GM12878 (cell line): ENCODE results near the gene LMCD1. TPM values are rescaled to one million over a fixed set of nuclear protein-coding genes. Genes with fewer than 3 reads are reported as not detected.

Source experiments
- ATAC-seq: fragments of 200-7000 bp; cut with Tn5 transposase; 3 replicates; pipeline ENCODE4 v1.9.1; 2020; ENCODE audit warnings: mild to moderate bottlenecking, moderate library complexity
- BruUV-seq: library from RNA; stranded (reverse); fragments of 400-500 nt; replicated peaks from 2 replicates; lab custom pipeline; 2021; lab: Mats Ljungman, UMichigan
- CTCF ChIA-PET: fragments of 300-600 bp; sonication (Branson Sonifier 250); formaldehyde crosslinking; extraction: SDS; loops from one replicate; lab custom pipeline; 2021; ENCODE audit warnings: inconsistent platforms; lab: Yijun Ruan, JAX
- POLR2A ChIA-PET: fragments of 350-600 bp; formaldehyde crosslinking; extraction: SDS; loops from one replicate; lab custom pipeline; 2021; ENCODE audit warnings: inconsistent platforms; lab: Charles Lee
- RAD21 ChIA-PET: fragments of 300-600 bp; sonication (Branson Sonifier 250); formaldehyde crosslinking; loops from one replicate; lab custom pipeline; 2023; ENCODE audit warnings: antibody characterized with exemption; ENCODE audit not compliant: unreplicated experiment; lab: Charles Lee
- SMC1A ChIA-PET: fragments of 300-600 bp; sonication (Branson Sonifier 250); formaldehyde crosslinking; loops from one replicate; lab custom pipeline; 2023; ENCODE audit not compliant: unreplicated experiment, uncharacterized antibody; lab: Charles Lee
- DNase-seq: peaks from one replicate; pipeline ENCODE4 v3.0.0-alpha.2; 2011; ENCODE audit warnings: low read depth, low spot score
- FAIRE-seq: peaks from 3 replicates; lab custom pipeline; 2011; peaks lifted over from hg19 to GRCh38; lab: Jason Lieb, UNC
- H2AFZ ChIP-seq: 2 replicates; pipeline ENCODE4 v1.6.0; 2011; ENCODE audit warnings: low read depth, low read length, control low read depth; ENCODE audit not compliant: control insufficient read depth
- H3K27ac ChIP-seq: 2 replicates; pipeline ENCODE4 v1.5.1; 2011; ENCODE audit warnings: control low read depth; ENCODE audit not compliant: control insufficient read depth, insufficient read depth
- H3K27me3 ChIP-seq, 2 experiments: replicated peaks in 1 of 2; 2 replicates each; pipeline versions ENCODE4 v1.6.0 to v1.6.1; 2011; ENCODE audit warnings: low read length in 1 of 2; ENCODE audit not compliant: control insufficient read depth in 2 of 2, insufficient read depth in 2 of 2
- H3K36me3 ChIP-seq, 2 experiments: 2 replicates each; pipeline ENCODE4 v1.5.1; 2011; ENCODE audit warnings: low read length in 1 of 2; ENCODE audit not compliant: control insufficient read depth in 2 of 2, insufficient read depth in 2 of 2
- H3K4me1 ChIP-seq: 2 replicates; pipeline ENCODE4 v1.6.1; 2011; ENCODE audit warnings: mild to moderate bottlenecking, low read length, moderate library complexity, mixed read lengths; ENCODE audit not compliant: control insufficient read depth, insufficient read depth
- H3K4me2 ChIP-seq: 2 replicates; pipeline ENCODE4 v1.6.0; 2011; ENCODE audit warnings: control low read depth; ENCODE audit not compliant: control insufficient read depth, insufficient read depth
- H3K4me3 ChIP-seq: fragments of 200-600 bp; sonication (generic); 2 replicates; pipeline ENCODE4 v1.5.1; 2016
- H3K79me2 ChIP-seq: 2 replicates; pipeline ENCODE4 v1.6.0; 2011; ENCODE audit warnings: low read length; ENCODE audit not compliant: control insufficient read depth, insufficient read depth
- H3K9ac ChIP-seq: 2 replicates; pipeline ENCODE4 v1.8.0; 2011; ENCODE audit warnings: low read length, control low read depth, mixed read lengths; ENCODE audit not compliant: control insufficient read depth, insufficient read depth
- H3K9me3 ChIP-seq: replicated peaks from 3 replicates; pipeline ENCODE4 v1.5.1; 2011; ENCODE audit warnings: mild to moderate bottlenecking, low read length; ENCODE audit not compliant: control insufficient read depth, insufficient read depth
- H4K20me1 ChIP-seq: 2 replicates; pipeline ENCODE4 v1.6.0; 2011; ENCODE audit not compliant: control insufficient read depth, insufficient read depth
- ATF7 ChIP-seq: fragments of 450-650 bp; IDR thresholded peaks from 2 replicates; pipeline ENCODE4 v1.6.1; 2016; ENCODE audit warnings: low read depth, mild to moderate bottlenecking
- CBFB ChIP-seq: IDR thresholded peaks from 2 replicates; pipeline ENCODE4 v1.6.1; 2016; ENCODE audit warnings: antibody characterized with exemption, low read depth
- CREB1 ChIP-seq: IDR thresholded peaks from 2 replicates; pipeline ENCODE4 v1.6.1; 2012; ENCODE audit warnings: low read depth, mild to moderate bottlenecking, inconsistent platforms
- CREM ChIP-seq: IDR thresholded peaks from 2 replicates; pipeline ENCODE4 v1.6.1; 2014; ENCODE audit warnings: antibody characterized with exemption, low read depth
- FOS ChIP-seq: IDR thresholded peaks from 3 replicates; pipeline ENCODE4 v1.6.1; 2011; ENCODE audit warnings: borderline replicate concordance; ENCODE audit not compliant: insufficient read length; ENCODE audit errors: extremely low read depth
- IKZF2 ChIP-seq, 2 experiments: fragments of 450-650 bp; IDR thresholded peaks; 2 replicates each; pipeline ENCODE4 v1.6.1; 2017; ENCODE audit warnings: mild to moderate bottlenecking in 2 of 2, moderate library complexity in 2 of 2
- IRF5 ChIP-seq: fragments of 450-650 bp; IDR thresholded peaks from 2 replicates; pipeline ENCODE4 v1.6.1; 2017; ENCODE audit warnings: borderline replicate concordance
- MAX ChIP-seq: IDR thresholded peaks from 2 replicates; pipeline ENCODE4 v1.6.1; 2012; ENCODE audit warnings: low read depth, low read length, improper control_type of control experiment
- NFIC ChIP-seq: IDR thresholded peaks from 2 replicates; pipeline ENCODE4 v1.6.1; 2012; ENCODE audit warnings: low read depth, mild to moderate bottlenecking, inconsistent platforms, low read length, moderate library complexity
- PKNOX1 ChIP-seq: fragments of 450-650 bp; IDR thresholded peaks from 2 replicates; pipeline ENCODE4 v1.6.1; 2016; ENCODE audit warnings: mild to moderate bottlenecking
- REST ChIP-seq: IDR thresholded peaks from 2 replicates; pipeline ENCODE4 v1.6.1; 2012; ENCODE audit warnings: mild to moderate bottlenecking, low read depth, low read length
- SIN3A ChIP-seq: IDR thresholded peaks from 2 replicates; pipeline ENCODE4 v1.6.1; 2012; ENCODE audit warnings: low read depth, low read length, improper control_type of control experiment
- SREBF1 ChIP-seq: IDR thresholded peaks from 2 replicates; pipeline ENCODE4 v1.6.1; 2012; ENCODE audit warnings: mild to moderate bottlenecking, low read length
- TAF1 ChIP-seq: IDR thresholded peaks from 2 replicates; pipeline ENCODE4 v1.6.1; 2011; ENCODE audit warnings: mild to moderate bottlenecking, low read depth, low read length, borderline replicate concordance
- ZNF217 ChIP-seq: fragments of 450-650 bp; IDR thresholded peaks from 2 replicates; pipeline ENCODE4 v1.6.1; 2017; ENCODE audit warnings: antibody characterized with exemption, mild to moderate bottlenecking
- ZNF274 ChIP-seq: IDR thresholded peaks from one replicate; pipeline ENCODE4 v1.8.0; 2011; ENCODE audit not compliant: insufficient read length, insufficient read depth
- WGBS: methylation state at CpG from one replicate; pipeline ENCODE4 v1.1.6; 2016; ENCODE audit warnings: low lambda C conversion rate; ENCODE audit not compliant: insufficient replicate concordance, insufficient coverage; ENCODE audit errors: missing lambda C conversion rate; 5-methylcytosine and 5-hydroxymethylcytosine counted together
- in situ Hi-C: fragments of 300-500 bp; cut with MboI; formaldehyde crosslinking; loops from 9 replicates; pipeline ENCODE4 v1.14.3; 2018; ENCODE audit warnings: mixed read lengths
- intact Hi-C: fragments of 100-400 bp; cut with micrococcal nuclease; formaldehyde crosslinking; loops from one replicate; pipeline ENCODE4 v1.14.2; 2022; ENCODE audit not compliant: unreplicated experiment
- polyA plus RNA-seq, 11 experiments: library from polyadenylated mRNA; depleted of rRNA in 4 of 11; unstranded in 6 of 11; stranded (reverse) in 5 of 11; fragments of >200 nt; fragmentation: Nextera tagmentation in 4 of 11; fragmentation: Illumina TruSeq in 1 of 11; extraction: Ambion mirVana in 4 of 11; extraction: Trizol in 1 of 11; gene quantifications; 1 replicate in 1 of 11; 2 replicates in 10 of 11; pipeline versions ENCODE4 v1.2.1 to v1.2.3, GENCODE V29; 2011 to 2016; ENCODE audit warnings: inconsistent platforms in 2 of 11, missing spikeins in 2 of 11, low read depth in 1 of 11
- total RNA-seq, 4 experiments: library from RNA; depleted of rRNA in 3 of 4; stranded (reverse); fragments of >200 nt in 3 of 4; fragmentation: Illumina TruSeq in 1 of 4; extraction: Trizol in 1 of 4; gene quantifications; 2 replicates each; pipeline versions ENCODE4 v1.2.1 to v1.2.3, GENCODE V29; 2013 to 2021
- TF ChIP-seq, protein P1 (sequence below): IDR thresholded peaks from 2 replicates; pipeline ENCODE4 v1.6.1; 2011; ENCODE audit warnings: low read depth, low read length, improper control_type of control experiment, borderline replicate concordance

The LMCD1 gene
- total and polyA plus RNA-seq, 10 of the 15 experiments (the other 5 are each of a cell fraction or from before 2014, with no cell fraction given): 0.27 to 6.4 (median 1.7) TPM

DNA sequence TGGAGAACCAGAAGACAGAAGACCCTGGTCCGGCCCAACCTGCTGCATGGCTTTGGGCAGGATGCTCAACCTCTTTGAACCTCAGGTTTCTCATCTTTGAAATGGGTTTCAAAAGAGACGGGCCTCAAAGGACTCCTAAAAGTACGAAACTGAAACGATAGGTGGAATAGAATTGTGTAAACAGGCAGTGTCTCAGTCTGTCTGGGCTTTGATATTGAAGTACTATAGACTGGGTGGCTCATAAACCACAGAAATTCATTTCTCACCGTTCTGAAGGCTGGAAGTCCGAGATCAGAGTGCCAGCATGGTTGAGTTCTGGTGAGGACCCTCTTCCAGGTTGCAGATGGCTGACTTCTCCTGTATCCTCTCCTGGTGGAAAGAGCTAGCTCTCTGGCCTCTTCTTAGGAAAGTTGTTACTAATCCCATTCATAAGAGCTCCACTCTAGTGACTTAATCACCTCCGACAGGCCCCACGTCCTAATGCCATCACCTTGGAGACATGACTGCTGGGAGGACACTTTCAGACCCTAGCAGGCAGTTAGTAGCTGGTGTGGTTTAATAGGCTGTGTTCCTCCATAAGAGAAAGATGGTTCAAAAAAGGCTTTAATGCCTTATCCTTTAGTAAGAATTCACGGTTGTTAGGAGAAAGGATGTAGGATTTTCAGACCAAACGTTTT, 107.3 kb downstream of the LMCD1 start:
- intact Hi-C loops (no loop called here), in situ Hi-C loops (no loop called here)
- ChIA-PET RAD21 (no interaction called here), CTCF (interaction anchor here (0.8 to 1.3 kb wide), 2 partner anchors 167 to 192 kb away, joined by 3 read pairs; no protein-coding TSS in a partner anchor), SMC1A (interaction anchor here (1.6 kb wide), 1 partner anchor 147 kb away, joined by 3 read pairs; no protein-coding TSS in a partner anchor), POLR2A (no interaction called here)
- TF ChIP-seq TAF1: no peak
- no peak for TF ChIP-seq SREBF1
- no peak for TF ChIP-seq CREB1
- TF ChIP-seq SIN3A: no peak
- no peak for TF ChIP-seq MAX
- TF ChIP-seq ZNF217: no peak
- TF ChIP-seq, protein P1, sequence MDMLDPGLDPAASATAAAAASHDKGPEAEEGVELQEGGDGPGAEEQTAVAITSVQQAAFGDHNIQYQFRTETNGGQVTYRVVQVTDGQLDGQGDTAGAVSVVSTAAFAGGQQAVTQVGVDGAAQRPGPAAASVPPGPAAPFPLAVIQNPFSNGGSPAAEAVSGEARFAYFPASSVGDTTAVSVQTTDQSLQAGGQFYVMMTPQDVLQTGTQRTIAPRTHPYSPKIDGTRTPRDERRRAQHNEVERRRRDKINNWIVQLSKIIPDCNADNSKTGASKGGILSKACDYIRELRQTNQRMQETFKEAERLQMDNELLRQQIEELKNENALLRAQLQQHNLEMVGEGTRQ: no peak
- no peak for TF ChIP-seq FOS
- TF ChIP-seq CREM: no peak
- TF ChIP-seq IKZF2 (IDR thresholded peaks at IDR 0.05): no peak
- no peak for TF ChIP-seq ZNF274
- TF ChIP-seq CBFB: no peak
- no peak for TF ChIP-seq NFIC
- TF ChIP-seq REST: no peak
- TF ChIP-seq IRF5: no peak
- TF ChIP-seq ATF7: no peak
- no peak for TF ChIP-seq PKNOX1
- ATAC-seq (no peak), DNase-seq (no peak), FAIRE-seq (no peak)
- Histone ChIP-seq H3K27me3 (peaks cover 0 to 1% of the 10 kb centered on the region in 2 experiments; a peak in 1 of 4 replicates), H3K27ac (no peak overlapping the region), H2AFZ (no peak overlapping the region), H3K9ac (no peak overlapping the region), H3K4me1 (no peaks in the 10 kb centered on the region), H3K4me3 (no peak overlapping the region), H3K79me2 (no peaks in the 10 kb centered on the region), H3K9me3 (no peaks in the 10 kb centered on the region), H3K36me3 (no peaks in the 10 kb centered on the region), H3K4me2 (no peak overlapping the region), H4K20me1 (no peaks in the 10 kb centered on the region)
- no TSS peak for BruUV-seq
- 32% methylated on average over 10 of the region's 10 CpGs for WGBS
